ENCODE data around the gene ENPP3.

The ENPP3 gene

DNA sequence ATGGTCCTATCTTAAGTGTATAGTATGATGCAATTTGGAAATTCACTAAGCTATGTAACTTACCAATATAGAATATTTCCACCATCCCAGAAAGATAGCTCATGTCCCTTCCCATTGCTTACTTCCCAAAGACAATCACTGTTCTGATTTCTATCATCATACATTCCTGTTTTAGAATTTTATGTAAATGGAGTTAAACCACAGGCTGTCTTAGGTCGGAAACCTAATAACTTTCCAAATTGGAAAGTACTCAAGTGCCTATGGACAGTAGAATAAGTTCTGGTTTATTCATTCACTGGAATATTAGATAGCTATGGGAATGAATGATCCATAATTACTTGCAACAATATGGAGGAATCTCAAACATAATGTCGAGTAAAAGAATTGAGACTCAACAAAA lies 20.1 kb downstream of the ENPP3 start:
- TF ChIP-seq, protein P1, sequence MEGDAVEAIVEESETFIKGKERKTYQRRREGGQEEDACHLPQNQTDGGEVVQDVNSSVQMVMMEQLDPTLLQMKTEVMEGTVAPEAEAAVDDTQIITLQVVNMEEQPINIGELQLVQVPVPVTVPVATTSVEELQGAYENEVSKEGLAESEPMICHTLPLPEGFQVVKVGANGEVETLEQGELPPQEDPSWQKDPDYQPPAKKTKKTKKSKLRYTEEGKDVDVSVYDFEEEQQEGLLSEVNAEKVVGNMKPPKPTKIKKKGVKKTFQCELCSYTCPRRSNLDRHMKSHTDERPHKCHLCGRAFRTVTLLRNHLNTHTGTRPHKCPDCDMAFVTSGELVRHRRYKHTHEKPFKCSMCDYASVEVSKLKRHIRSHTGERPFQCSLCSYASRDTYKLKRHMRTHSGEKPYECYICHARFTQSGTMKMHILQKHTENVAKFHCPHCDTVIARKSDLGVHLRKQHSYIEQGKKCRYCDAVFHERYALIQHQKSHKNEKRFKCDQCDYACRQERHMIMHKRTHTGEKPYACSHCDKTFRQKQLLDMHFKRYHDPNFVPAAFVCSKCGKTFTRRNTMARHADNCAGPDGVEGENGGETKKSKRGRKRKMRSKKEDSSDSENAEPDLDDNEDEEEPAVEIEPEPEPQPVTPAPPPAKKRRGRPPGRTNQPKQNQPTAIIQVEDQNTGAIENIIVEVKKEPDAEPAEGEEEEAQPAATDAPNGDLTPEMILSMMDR (IDR thresholded peaks at IDR 0.05; ENCODE audit: insufficient read depth, low read length, poor library complexity, severe bottlenecking): no peak
- no peak for DNase-seq (ENCODE audit: extremely low read depth, insufficient read length)
- no peaks in the 10 kb centered on the region for H3K36me3 ChIP-seq (ENCODE audit: control insufficient read depth, insufficient read depth, low read length)
- no peak overlapping the region for H3K4me3 ChIP-seq (replicated peaks; ENCODE audit: low read depth, low read length)
- no peaks in the 10 kb centered on the region; the same call in none of the 2 replicates for H3K27me3 ChIP-seq (replicated peaks; ENCODE audit: control insufficient read depth, insufficient read depth, low read length)

DNA sequence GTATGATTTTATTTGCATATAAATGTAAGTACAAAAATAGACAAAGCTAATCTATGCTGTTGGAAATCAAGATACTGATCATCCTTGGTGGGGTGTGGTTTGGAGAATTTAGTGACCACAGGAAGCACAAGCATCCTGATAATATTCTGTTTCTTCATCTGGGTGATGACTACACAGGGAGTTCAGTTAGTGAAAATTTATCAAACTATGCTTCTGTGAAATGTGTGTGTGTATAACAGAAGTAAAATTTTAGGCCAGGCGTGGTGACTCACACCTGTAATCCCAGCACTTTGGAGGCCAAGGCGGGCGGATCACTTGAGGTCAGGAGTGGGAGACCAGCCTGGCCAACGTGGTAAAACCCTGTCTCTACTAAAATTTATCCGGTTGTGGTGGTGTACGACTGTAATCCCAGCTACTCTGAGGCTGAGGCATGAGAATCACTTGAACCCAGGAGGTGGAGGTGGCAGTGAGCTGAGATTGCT lies 20.6 kb downstream of the ENPP3 start:
- no peaks in the 10 kb centered on the region for H3K36me3 ChIP-seq (ENCODE audit: control insufficient read depth, insufficient read depth, low read length)
- DNase-seq (ENCODE audit: extremely low read depth, insufficient read length): no peak
- no peak overlapping the region for H3K4me3 ChIP-seq (replicated peaks; ENCODE audit: low read depth, low read length)
- no peaks in the 10 kb centered on the region; the same call in none of the 2 replicates for H3K27me3 ChIP-seq (replicated peaks; ENCODE audit: control insufficient read depth, insufficient read depth, low read length)
- TF ChIP-seq, protein P1 (IDR thresholded peaks at IDR 0.05; ENCODE audit: insufficient read depth, low read length, poor library complexity, severe bottlenecking): no peak

DNA sequence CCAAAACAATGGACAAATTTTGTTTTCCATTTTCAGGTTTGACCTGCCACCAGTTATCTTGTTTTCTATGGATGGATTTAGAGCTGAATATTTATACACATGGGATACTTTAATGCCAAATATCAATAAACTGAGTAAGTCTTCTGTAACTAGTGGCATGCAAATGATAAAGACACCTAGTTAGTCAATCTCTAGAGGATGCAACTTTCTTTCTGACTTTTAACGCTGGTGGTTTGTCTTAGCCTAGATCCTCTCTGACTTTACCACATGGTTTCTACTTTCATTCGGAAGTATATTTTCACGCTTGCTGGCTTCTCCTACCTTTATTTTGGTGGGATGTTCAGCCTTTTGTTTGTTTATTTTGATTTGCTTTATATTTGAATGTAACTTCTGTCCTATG lies 21.2 kb downstream of the ENPP3 start:
- no peak for DNase-seq (ENCODE audit: extremely low read depth, insufficient read length)
- H3K36me3 ChIP-seq (ENCODE audit: control insufficient read depth, insufficient read depth, low read length): no peaks in the 10 kb centered on the region
- no peaks in the 10 kb centered on the region; the same call in none of the 2 replicates for H3K27me3 ChIP-seq (replicated peaks; ENCODE audit: control insufficient read depth, insufficient read depth, low read length)
- TF ChIP-seq, protein P1 (IDR thresholded peaks at IDR 0.05; ENCODE audit: insufficient read depth, low read length, poor library complexity, severe bottlenecking): no peak
- H3K4me3 ChIP-seq (replicated peaks; ENCODE audit: low read depth, low read length): no peak overlapping the region

DNA sequence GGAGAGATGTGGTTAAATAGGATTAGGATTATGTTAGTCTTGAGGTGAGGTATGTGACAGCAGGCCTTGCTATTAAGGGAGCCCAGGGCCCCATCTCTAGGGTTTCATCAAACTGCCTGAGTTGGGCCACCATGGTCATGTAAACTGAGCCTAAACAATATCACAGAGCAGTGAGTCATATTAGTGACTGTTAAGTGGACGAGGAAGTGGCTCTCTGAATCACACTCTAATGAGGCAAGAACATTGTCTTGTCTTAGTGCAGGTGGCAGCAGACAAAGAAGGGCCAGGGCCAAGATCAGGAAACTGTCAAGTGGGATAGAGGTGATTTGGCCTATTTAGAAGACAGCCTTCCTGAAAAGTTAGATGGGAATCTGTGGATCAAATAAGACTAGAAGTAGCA lies 23.1 kb downstream of the ENPP3 start:
- Histone ChIP-seq H3K4me3 (replicated peaks; ENCODE audit: low read depth, low read length) (no peak overlapping the region), H3K27me3 (replicated peaks; ENCODE audit: control insufficient read depth, insufficient read depth, low read length) (no peaks in the 10 kb centered on the region; the same call in 1 of the 2 replicates), H3K36me3 (ENCODE audit: control insufficient read depth, insufficient read depth, low read length) (no peaks in the 10 kb centered on the region)
- TF ChIP-seq, protein P1 (IDR thresholded peaks at IDR 0.05; ENCODE audit: insufficient read depth, low read length, poor library complexity, severe bottlenecking): no peak
- no peak for DNase-seq (ENCODE audit: extremely low read depth, insufficient read length)

DNA sequence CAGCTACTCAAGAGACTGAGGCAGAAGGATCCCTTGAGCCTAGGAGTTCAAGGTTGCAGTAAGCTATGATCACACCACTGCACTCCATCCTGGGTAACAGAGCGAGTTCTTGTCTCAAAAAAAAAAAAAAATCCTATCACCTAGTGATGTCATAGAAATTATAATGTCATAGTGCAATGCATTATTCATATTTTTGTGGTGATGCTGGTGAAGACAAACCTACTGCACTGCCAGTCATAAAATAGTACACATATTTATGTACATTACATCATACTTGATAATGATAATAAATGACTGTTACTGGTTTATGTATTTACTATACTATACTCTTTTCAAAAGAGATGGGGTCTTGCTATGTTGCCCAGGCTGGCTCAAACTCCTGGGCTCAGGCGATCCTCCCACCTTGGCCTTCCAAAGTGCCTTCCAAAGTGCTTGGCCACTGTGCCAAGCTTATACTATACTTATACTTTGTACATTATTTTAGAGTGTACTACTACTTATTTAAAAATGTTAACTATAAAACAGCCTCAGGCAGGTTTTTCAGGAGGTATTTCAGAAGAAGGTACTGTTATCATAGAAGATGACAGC lies 26.6 kb downstream of the ENPP3 start:
- H3K4me3 ChIP-seq (replicated peaks; ENCODE audit: low read depth, low read length): no peak overlapping the region
- TF ChIP-seq, protein P1 (IDR thresholded peaks at IDR 0.05; ENCODE audit: insufficient read depth, low read length, poor library complexity, severe bottlenecking): no peak
- H3K36me3 ChIP-seq (ENCODE audit: control insufficient read depth, insufficient read depth, low read length): no peaks in the 10 kb centered on the region
- no peaks in the 10 kb centered on the region; the same call in 1 of the 2 replicates for H3K27me3 ChIP-seq (replicated peaks; ENCODE audit: control insufficient read depth, insufficient read depth, low read length)
- DNase-seq (ENCODE audit: extremely low read depth, insufficient read length): no peak
